HG03442 (cell line): ENCODE data around the gene TINAG.
"Not testable (repeated sequence)": the region's sequence is repeated elsewhere in the genome, so short reads cannot be mapped to it uniquely, and the experiment has no call there.

Experiments
- ATAC-seq: cut with Tn5 transposase; IDR thresholded peaks from one replicate; pipeline ENCODE4 v1.9.1; 2021; ENCODE audit warnings: mild to moderate bottlenecking, moderate library complexity; ENCODE audit not compliant: unreplicated experiment

Gene TINAG

GRCh38 chr6:54307439-54307910, 766 bp upstream of the TINAG start:
- ATAC-seq = no peak

- no peak for ATAC-seq
Measured at GRCh38 chr6:54308986-54309315, 710 bp downstream of the TINAG start.

- no peak for ATAC-seq
Measured at GRCh38 chr6:54310377-54311152, 2.3 kb downstream of the TINAG start.

GRCh38 chr6:54315656-54316055, 7.4 kb downstream of the TINAG start:
- no peak for ATAC-seq

- ATAC-seq = no peak
Measured at GRCh38 chr6:54320871-54321270, 12.6 kb downstream of the TINAG start.

- no peak for ATAC-seq
Measured at GRCh38 chr6:54327631-54328030, 19.4 kb downstream of the TINAG start.

- ATAC-seq = not testable (repeated sequence)
Measured at GRCh38 chr6:54331571-54331970, 23.3 kb downstream of the TINAG start.

GRCh38 chr6:54335871-54336270, 27.6 kb downstream of the TINAG start:
- no peak for ATAC-seq

GRCh38 chr6:54353975-54354374, 45.7 kb downstream of the TINAG start:
- ATAC-seq = no peak

GRCh38 chr6:54354608-54355007, 46.4 kb downstream of the TINAG start:
- no peak for ATAC-seq

GRCh38 chr6:54357141-54357540, 48.9 kb downstream of the TINAG start:
- ATAC-seq = no peak

GRCh38 chr6:54361188-54361587, 52.9 kb downstream of the TINAG start:
- ATAC-seq = no peak

GRCh38 chr6:54361734-54362133, 53.5 kb downstream of the TINAG start:
- no peak for ATAC-seq

GRCh38 chr6:54366667-54367327, 58.6 kb downstream of the TINAG start:
- no peak for ATAC-seq

- no peak for ATAC-seq
Measured at GRCh38 chr6:54377776-54378175, 69.5 kb downstream of the TINAG start.

- no peak for ATAC-seq
Measured at GRCh38 chr6:54386295-54386694, 78.1 kb downstream of the TINAG start.

GRCh38 chr6:54390362-54390761, 82.1 kb downstream of the TINAG start:
- no peak for ATAC-seq

GRCh38 chr6:54391577-54391976, 83.3 kb downstream of the TINAG start:
- ATAC-seq = no peak

- no peak for ATAC-seq
Measured at GRCh38 chr6:54403096-54403495, 94.9 kb downstream of the TINAG start.

GRCh38 chr6:54404791-54405190, 96.5 kb downstream of the TINAG start:
- no peak for ATAC-seq

- ATAC-seq = no peak
Measured at GRCh38 chr6:54411767-54412166, 103.5 kb downstream of the TINAG start.

GRCh38 chr6:54415517-54415916, 107.3 kb downstream of the TINAG start:
- ATAC-seq = no peak
